Stimulated activated CD4-positive, alpha-beta T cell treated with anti-CD3 and anti-CD28 coated beads, Interleukin-1b, Interleukin-23, amount 100 ng/mL, for 48 hours (primary cell): ENCODE measurements around the gene LYRM4.

Experiments used
- DNase-seq: peaks from one replicate; pipeline ENCODE4 v3.0.0-alpha.2; 2020

LYRM4 gene

GRCh38 chr6:5116243-5116991 is 144.3 kb downstream of the LYRM4 start:
- no peak for DNase-seq

GRCh38 chr6:5115168-5115567 is 145.6 kb downstream of the LYRM4 start:
- no peak for DNase-seq

- no peak for DNase-seq
These were observed 147.7 kb downstream of the LYRM4 start for GRCh38 chr6:5113096-5113495.

GRCh38 chr6:5112066-5112799 is 148.5 kb downstream of the LYRM4 start:
- DNase-seq, result no peak

- DNase-seq, result no peak
These were observed 149.1 kb downstream of the LYRM4 start for GRCh38 chr6:5111626-5112025.

GRCh38 chr6:5110246-5110645 is 150.5 kb downstream of the LYRM4 start:
- no peak for DNase-seq

- no peak for DNase-seq
These were observed 151.3 kb downstream of the LYRM4 start for GRCh38 chr6:5109436-5109835.

- DNase-seq, result no peak
These were observed 152.1 kb downstream of the LYRM4 start for GRCh38 chr6:5108536-5109150.

GRCh38 chr6:5108068-5108467 is 152.7 kb downstream of the LYRM4 start:
- DNase-seq, result no peak

GRCh38 chr6:5107341-5107740 is 153.4 kb downstream of the LYRM4 start:
- DNase-seq, result no peak

GRCh38 chr6:5105146-5105545 is 155.6 kb downstream of the LYRM4 start:
- no peak for DNase-seq

GRCh38 chr6:5104667-5105066 is 156.1 kb downstream of the LYRM4 start:
- no peak for DNase-seq

GRCh38 chr6:5103250-5103649 is 157.5 kb downstream of the LYRM4 start:
- no peak for DNase-seq

GRCh38 chr6:5102267-5102970 is 158.3 kb downstream of the LYRM4 start:
- no peak for DNase-seq

GRCh38 chr6:5100806-5101205 is 159.9 kb downstream of the LYRM4 start:
- no peak for DNase-seq

GRCh38 chr6:5099537-5099936 is 161.2 kb downstream of the LYRM4 start:
- no peak for DNase-seq

- no peak for DNase-seq
These were observed 162.1 kb downstream of the LYRM4 start for GRCh38 chr6:5098501-5099270.

GRCh38 chr6:5096482-5096881 is 164.3 kb downstream of the LYRM4 start:
- DNase-seq, result no peak

GRCh38 chr6:5095236-5095635 is 165.5 kb downstream of the LYRM4 start:
- DNase-seq, result no peak

GRCh38 chr6:5094327-5094726 is 166.4 kb downstream of the LYRM4 start:
- DNase-seq, result no peak

GRCh38 chr6:5093231-5094015 is 167.3 kb downstream of the LYRM4 start:
- DNase-seq, result no peak
